Tibial artery (tissue), 4 donors: Measurements from ENCODE around the gene VPS8.

Experiments
- DNase-seq, 2 donors: peaks; one replicate each; pipeline ENCODE4 v3.0.0-alpha.2; 2019
- H3K27ac ChIP-seq, 2 donors: fragments of 200-600 bp; sonication (generic) in 1 of 2; 1 replicate in 1 of 2; 2 replicates in 1 of 2; pipeline ENCODE4 v1.5.1; 2018 to 2019; ENCODE audit warnings: mild to moderate bottlenecking in 1 of 2
- H3K27me3 ChIP-seq, 2 donors: fragments of 200-600 bp; sonication (generic) in 1 of 2; one replicate each; pipeline versions ENCODE4 v1.5.1 to v1.6.0; 2016 to 2019
- H3K36me3 ChIP-seq, 3 donors: fragments of 200-600 bp; sonication (generic) in 2 of 3; one replicate each; pipeline ENCODE4 v1.5.1; 2016 to 2019; ENCODE audit warnings: mild to moderate bottlenecking in 2 of 3
- H3K4me1 ChIP-seq, 4 donors: fragments of 200-600 bp; sonication (generic) in 2 of 4; 1 replicate in 3 of 4; 2 replicates in 1 of 4; pipeline ENCODE4 v1.5.1; 2016 to 2019
- H3K4me3 ChIP-seq, 2 donors: fragments of 200-600 bp; sonication (generic) in 1 of 2; 1 replicate in 1 of 2; 2 replicates in 1 of 2; pipeline ENCODE4 v1.5.1; 2018 to 2019; ENCODE audit warnings: mild to moderate bottlenecking in 2 of 2
- H3K9me3 ChIP-seq, 3 donors: fragments of 200-600 bp; sonication (generic) in 1 of 3; one replicate each; pipeline ENCODE4 v1.5.1; 2016 to 2019
- CTCF ChIP-seq, 2 experiments: fragments of 200-600 bp in 1 of 2; fragments of 450-650 bp in 1 of 2; IDR thresholded peaks; one replicate each; pipeline ENCODE4 v1.5.1; 2017 to 2019; ENCODE audit warnings: antibody characterized with exemption in 2 of 2, mild to moderate bottlenecking in 1 of 2, moderate library complexity in 1 of 2
- intact Hi-C: fragments of 100-400 bp; cut with DNase I; formaldehyde crosslinking; loops from one replicate; pipeline ENCODE4 v1.15.0; 2023; ENCODE audit warnings: low total_unique reads

The VPS8 gene

GRCh38 chr3:184811999-184812661, at the start of gene VPS8:
Gene VPS8 (plus strand): TSS chr3:184812166. CDS start chr3:184824633, 12,467 bp downstream.
- H3K27ac ChIP-seq = peak within 1 kb of the TSS; percentile 74 to 77
- peak; percentile 96 to 97 for DNase-seq
- TF ChIP-seq CTCF (IDR thresholded peaks at IDR 0.05) = peak; percentile 56 to 63
- no peaks in the 10 kb centered on the region for H3K27me3 ChIP-seq
- peaks cover 0 to 9% (median 8%) of the 10 kb centered on the region in 4 donors for H3K4me1 ChIP-seq
- H3K9me3 ChIP-seq = no peaks in the 10 kb centered on the region
- H3K4me3 ChIP-seq = peak within 1 kb of the TSS; percentile 78 to 91
- H3K36me3 ChIP-seq = no peaks in the 10 kb centered on the region
- intact Hi-C loops = no loop called here

GRCh38 chr3:184764191-184764590, 47.8 kb upstream of the VPS8 start:
- peak in 1 of 2 donors; percentile 46 for DNase-seq
- H3K4me3 ChIP-seq = no peak overlapping the region
- peaks cover 0 to 14% (median 5%) of the 10 kb centered on the region in 4 donors for H3K4me1 ChIP-seq
- intact Hi-C loops = no loop called here
- peaks cover 0 to 4% of the 10 kb centered on the region in 2 donors for H3K27me3 ChIP-seq
- H3K36me3 ChIP-seq = no peaks in the 10 kb centered on the region
- H3K9me3 ChIP-seq = no peaks in the 10 kb centered on the region
- H3K27ac ChIP-seq = no peak overlapping the region
- TF ChIP-seq CTCF (IDR thresholded peaks at IDR 0.05) = no peak

GRCh38 chr3:184765047-184765729, 46.8 kb upstream of the VPS8 start:
- H3K4me1 ChIP-seq = peaks cover 0 to 14% (median 5%) of the 10 kb centered on the region in 4 donors
- H3K4me3 ChIP-seq = no peak overlapping the region
- no peak for DNase-seq
- H3K27ac ChIP-seq = no peak overlapping the region
- peaks cover 0 to 11% of the 10 kb centered on the region in 2 donors for H3K27me3 ChIP-seq
- H3K36me3 ChIP-seq = no peaks in the 10 kb centered on the region
- H3K9me3 ChIP-seq = no peaks in the 10 kb centered on the region
- TF ChIP-seq CTCF (IDR thresholded peaks at IDR 0.05) = no peak
- intact Hi-C loops = no loop called here

- Histone ChIP-seq H3K4me1 (peaks cover 0 to 10% (median 5%) of the 10 kb centered on the region in 4 donors), H3K27me3 (peaks cover 0 to 12% of the 10 kb centered on the region in 2 donors), H3K9me3 (no peaks in the 10 kb centered on the region), H3K4me3 (no peak overlapping the region), H3K27ac (no peak overlapping the region), H3K36me3 (no peaks in the 10 kb centered on the region)
- no peak for TF ChIP-seq CTCF (IDR thresholded peaks at IDR 0.05)
- no peak for DNase-seq
- intact Hi-C loops = no loop called here
Observed at GRCh38 chr3:184765730-184766074, 46.3 kb upstream of the VPS8 start.

GRCh38 chr3:184766555-184767261, 45.3 kb upstream of the VPS8 start:
- Histone ChIP-seq H3K27ac (no peak overlapping the region), H3K4me3 (no peak overlapping the region), H3K36me3 (no peaks in the 10 kb centered on the region), H3K4me1 (peaks cover 0 to under 1% (median 0%) of the 10 kb centered on the region in 4 donors), H3K27me3 (peaks cover 0 to 17% of the 10 kb centered on the region in 2 donors), H3K9me3 (no peaks in the 10 kb centered on the region)
- no peak for TF ChIP-seq CTCF (IDR thresholded peaks at IDR 0.05)
- intact Hi-C loops = no loop called here
- DNase-seq = no peak
